GM23248 (cell line): Measurements from ENCODE around the gene PRDX3. TPM values are rescaled to one million over a fixed set of nuclear protein-coding genes. Genes with fewer than 3 reads are reported as not detected.

ENCODE experiments used
- DNase-seq: peaks from one replicate; pipeline ENCODE4 v3.0.0-alpha.2; 2015
- H2AFZ ChIP-seq: fragments of 200-600 bp; sonication (generic); 2 replicates; pipeline ENCODE4 v1.6.1; 2016; ENCODE audit warnings: antibody characterized with exemption
- H3F3A ChIP-seq: fragments of 200-600 bp; sonication (generic); 2 replicates; pipeline ENCODE4 v1.6.1; 2016; ENCODE audit warnings: mild to moderate bottlenecking, antibody characterized with exemption, mixed run types; ENCODE audit not compliant: insufficient read depth
- H3K27ac ChIP-seq: fragments of 200-600 bp; sonication (generic); 2 replicates; pipeline ENCODE4 v1.5.1; 2016; ENCODE audit warnings: mild to moderate bottlenecking
- H3K27me3 ChIP-seq: fragments of 200-600 bp; sonication (generic); replicated peaks from 2 replicates; pipeline ENCODE4 v1.6.1; 2016; ENCODE audit warnings: mild to moderate bottlenecking; ENCODE audit not compliant: insufficient read depth
- H3K36me3 ChIP-seq: fragments of 200-600 bp; sonication (generic); 2 replicates; pipeline ENCODE4 v1.6.1; 2016; ENCODE audit warnings: low read depth, mild to moderate bottlenecking
- H3K4me1 ChIP-seq: fragments of 200-600 bp; sonication (generic); 2 replicates; pipeline ENCODE4 v1.6.1; 2016; ENCODE audit warnings: mild to moderate bottlenecking; ENCODE audit not compliant: insufficient read depth
- H3K4me2 ChIP-seq: fragments of 200-600 bp; sonication (generic); one replicate; pipeline ENCODE4 v1.6.1; 2016; ENCODE audit warnings: mild to moderate bottlenecking; ENCODE audit not compliant: unreplicated experiment
- H3K4me3 ChIP-seq: fragments of 200-600 bp; sonication (generic); 2 replicates; pipeline ENCODE4 v1.5.1; 2016; ENCODE audit warnings: mild to moderate bottlenecking
- H3K79me2 ChIP-seq: fragments of 200-600 bp; sonication (generic); 2 replicates; pipeline ENCODE4 v1.6.1; 2016; ENCODE audit warnings: mild to moderate bottlenecking; ENCODE audit not compliant: insufficient read depth
- H3K9ac ChIP-seq: fragments of 200-600 bp; sonication (generic); 2 replicates; pipeline ENCODE4 v1.6.1; 2016; ENCODE audit warnings: mild to moderate bottlenecking
- H3K9me2 ChIP-seq: fragments of 200-600 bp; sonication (generic); 2 replicates; pipeline ENCODE4 v1.6.1; 2016; ENCODE audit warnings: mixed run types, mild to moderate bottlenecking, moderate library complexity; ENCODE audit not compliant: insufficient read depth
- H3K9me3 ChIP-seq: fragments of 200-600 bp; sonication (generic); one replicate; pipeline ENCODE4 v1.6.1; 2017; ENCODE audit warnings: low read depth
- H4K20me1 ChIP-seq: fragments of 200-600 bp; sonication (generic); 2 replicates; pipeline ENCODE4 v1.6.0; 2016; ENCODE audit not compliant: insufficient read depth
- EZH2 ChIP-seq: fragments of 200-600 bp; sonication (generic); IDR thresholded peaks from 2 replicates; pipeline ENCODE4 v1.6.1; 2018; ENCODE audit warnings: antibody characterized with exemption, mild to moderate bottlenecking; ENCODE audit not compliant: insufficient read depth, poor library complexity, severe bottlenecking
- EZH2phosphoT487 ChIP-seq: fragments of 200-600 bp; sonication (generic); IDR thresholded peaks from 2 replicates; pipeline ENCODE4 v1.6.1; 2018; ENCODE audit warnings: antibody characterized with exemption, moderate library complexity, mild to moderate bottlenecking, low read depth; ENCODE audit not compliant: insufficient read depth
- WGBS, 2 experiments: methylation state at CpG; one replicate each; pipeline ENCODE4 v1.1.6; 2015 to 2017; ENCODE audit warnings: low lambda C conversion rate in 2 of 2, low coverage in 1 of 2; ENCODE audit errors: missing lambda C conversion rate in 2 of 2; 5-methylcytosine and 5-hydroxymethylcytosine counted together
- in situ Hi-C: fragments of 300-500 bp; cut with MboI; formaldehyde crosslinking; loops from 2 replicates; pipeline ENCODE4 v1.15.0; 2020
- polyA plus RNA-seq: library from polyadenylated mRNA; unstranded; fragments of >200 nt; fragmentation: Nextera tagmentation; extraction: Ambion mirVana; gene quantifications from 2 replicates; pipeline ENCODE4 v1.2.1, GENCODE V29; 2016
- total RNA-seq: library from RNA; depleted of rRNA; stranded (reverse); fragments of >200 nt; shearing (Covaris generic); gene quantifications from 2 replicates; pipeline ENCODE4 v1.2.3, GENCODE V29; 2014

PRDX3 gene
- total and polyA plus RNA-seq, 2 experiments from 2014 or later: 246 to 302 TPM

DNA sequence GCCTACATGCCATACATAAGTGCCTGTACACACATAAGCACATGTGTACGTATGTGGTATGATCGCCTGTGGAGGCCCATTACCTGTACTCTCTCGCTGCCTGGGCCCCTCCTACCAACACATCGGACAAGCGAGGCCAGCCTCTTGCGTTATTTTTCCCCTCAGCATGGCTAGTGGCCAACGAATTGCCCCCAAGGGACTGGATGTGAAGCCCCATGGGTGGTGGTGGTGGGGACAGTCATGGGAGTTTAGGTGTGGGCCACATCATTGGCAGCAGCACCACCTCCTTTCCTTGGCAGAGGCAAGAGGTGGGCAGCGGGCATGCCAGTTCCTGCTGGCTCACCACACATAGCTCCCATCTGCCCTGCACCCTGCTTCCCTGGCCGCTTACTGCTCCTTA is 38.8 kb upstream of the PRDX3 start:
- in situ Hi-C loops: no loop called here
- H3K79me2 ChIP-seq: peaks cover 92% of the 10 kb centered on the region

DNA sequence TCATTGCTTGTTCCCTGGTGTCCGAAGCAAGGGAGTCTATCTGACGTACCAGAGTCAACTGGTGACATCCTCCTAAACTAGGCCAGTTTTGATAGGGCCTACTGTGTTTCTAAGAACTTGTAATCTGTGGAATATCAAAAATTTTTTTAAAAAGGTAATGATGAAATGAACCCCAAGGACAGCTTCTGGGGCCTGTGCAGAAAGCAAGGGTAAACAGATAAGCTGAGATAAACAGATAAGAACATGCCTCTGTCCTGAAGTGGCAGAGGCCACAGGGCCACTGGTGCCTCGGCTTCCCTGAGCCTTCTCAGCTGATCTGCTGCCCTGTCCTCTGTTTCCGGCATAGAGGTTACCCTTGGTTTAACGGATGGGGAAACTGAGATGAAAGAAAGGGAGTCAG is 37.5 kb upstream of the PRDX3 start:
- TF ChIP-seq EZH2 (no peak), EZH2phosphoT487 (no peak)
- Histone ChIP-seq H3F3A (peaks cover 14% of the 10 kb centered on the region), H3K79me2 (peaks cover 92% of the 10 kb centered on the region), H3K9me2 (no peaks in the 10 kb centered on the region), H3K27ac (no peak overlapping the region), H3K27me3 (no peaks in the 10 kb centered on the region), H3K4me1 (peaks cover 26% of the 10 kb centered on the region), H3K4me3 (no peak overlapping the region), H3K9me3 (no peaks in the 10 kb centered on the region), H3K4me2 (no peak overlapping the region), H3K36me3 (no peaks in the 10 kb centered on the region), H4K20me1 (no peaks in the 10 kb centered on the region), H2AFZ (no peak overlapping the region), H3K9ac (no peak overlapping the region)
- 96 to 99% methylated on average over 5 of the region's 5 CpGs for WGBS, 2 experiments
- no peak for DNase-seq
- in situ Hi-C loops: no loop called here

More for the DNA sequence above, 38.8 kb upstream of the PRDX3 start:
- no peaks in the 10 kb centered on the region for H4K20me1 ChIP-seq
- 99 to 100% methylated on average over 8 to 9 of the region's 9 CpGs for WGBS, 2 experiments
- no peak overlapping the region for H2AFZ ChIP-seq
- peaks cover 18% of the 10 kb centered on the region for H3F3A ChIP-seq
- TF ChIP-seq EZH2 (no peak), EZH2phosphoT487 (no peak)
- H3K9me2 ChIP-seq: no peaks in the 10 kb centered on the region
- H3K4me3 ChIP-seq: no peak overlapping the region
- no peak overlapping the region for H3K9ac ChIP-seq
- no peak for DNase-seq
- H3K9me3 ChIP-seq: no peaks in the 10 kb centered on the region
- H3K4me1 ChIP-seq: peaks cover 26% of the 10 kb centered on the region
- H3K4me2 ChIP-seq: no peak overlapping the region
- no peaks in the 10 kb centered on the region for H3K27me3 ChIP-seq
- H3K27ac ChIP-seq: no peak overlapping the region
- no peaks in the 10 kb centered on the region for H3K36me3 ChIP-seq

DNA sequence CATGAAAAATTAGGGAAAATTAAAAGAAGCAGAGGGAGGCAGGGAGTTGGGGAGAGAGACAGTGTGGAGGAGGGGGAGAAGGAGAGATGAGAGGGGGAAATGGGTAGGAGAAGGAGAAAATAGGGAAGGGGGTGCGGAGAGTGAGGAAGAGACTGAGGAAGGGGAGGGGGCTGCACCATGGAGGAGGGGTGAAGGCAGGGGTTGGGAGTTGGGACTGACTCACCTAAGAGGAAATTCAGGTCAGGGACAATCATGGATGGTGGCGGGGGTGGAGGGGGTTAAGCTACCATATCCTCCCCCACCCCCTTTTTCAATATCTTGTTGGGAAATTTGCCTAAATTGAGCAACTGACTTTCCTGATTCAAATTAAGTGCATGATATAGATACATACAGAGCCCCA is 36.8 kb upstream of the PRDX3 start:
- no peak overlapping the region for H3K4me3 ChIP-seq
- H2AFZ ChIP-seq: no peak overlapping the region
- no peak for TF ChIP-seq EZH2
- no peaks in the 10 kb centered on the region for H3K36me3 ChIP-seq
- in situ Hi-C loops: no loop called here
- no peak for DNase-seq
- H3K27ac ChIP-seq: no peak overlapping the region
- no peak overlapping the region for H3K4me2 ChIP-seq
- H3K79me2 ChIP-seq: peaks cover 93% of the 10 kb centered on the region
- 100% methylated on average over 2 of the region's 2 CpGs; no CpG with 5 or more reads in 1 of the 2 experiments for WGBS, 2 experiments
- H3K9me3 ChIP-seq: no peaks in the 10 kb centered on the region
- no peaks in the 10 kb centered on the region for H4K20me1 ChIP-seq
- peaks cover 13% of the 10 kb centered on the region for H3F3A ChIP-seq
- H3K27me3 ChIP-seq: no peaks in the 10 kb centered on the region
- no peak overlapping the region for H3K9ac ChIP-seq
- H3K4me1 ChIP-seq: peaks cover 28% of the 10 kb centered on the region
- H3K9me2 ChIP-seq: no peaks in the 10 kb centered on the region

DNA sequence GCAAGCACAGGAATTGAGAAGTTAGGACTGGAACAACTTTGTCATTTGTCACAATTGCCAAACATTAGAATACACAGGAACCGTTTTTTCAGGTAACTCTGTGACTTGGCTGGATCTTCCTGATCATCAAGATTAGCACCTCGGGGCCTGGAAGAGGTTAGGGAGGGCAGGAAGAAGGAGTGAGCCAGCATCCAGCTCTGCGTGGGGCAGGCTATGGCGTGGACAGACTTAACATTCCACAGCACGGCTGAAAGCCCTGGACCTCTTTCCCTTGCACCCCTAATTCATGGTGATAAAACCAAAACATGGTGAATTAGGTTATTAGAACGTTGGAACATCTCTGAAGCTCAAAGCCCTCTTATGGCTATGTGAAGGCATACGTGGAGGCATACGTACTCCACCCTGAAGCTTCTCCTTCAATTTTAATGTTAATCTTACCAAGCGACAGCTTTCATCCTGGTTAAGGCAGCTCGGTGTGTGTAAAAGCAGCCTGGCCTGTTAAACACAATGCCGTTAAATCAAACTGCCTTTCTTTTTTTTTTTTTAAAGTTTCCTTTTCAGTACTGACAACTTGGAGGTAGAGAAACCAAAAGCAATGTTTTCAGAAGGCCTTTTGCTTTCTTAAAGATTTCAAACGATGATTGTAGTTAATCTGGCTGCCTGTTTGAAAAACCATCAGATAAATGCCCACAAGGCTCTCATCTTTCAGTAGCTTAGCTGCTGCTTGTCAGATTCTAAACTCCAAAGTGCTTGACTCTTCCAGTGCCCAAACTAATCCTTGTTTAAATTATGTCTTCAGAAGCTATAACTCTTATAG is 33.2 kb upstream of the PRDX3 start:
- H3K27me3 ChIP-seq: no peaks in the 10 kb centered on the region
- peak overlapping the region; percentile 96; the same call in 1 of the 2 replicates for H3K9ac ChIP-seq
- H3K36me3 ChIP-seq: no peaks in the 10 kb centered on the region
- H3K4me1 ChIP-seq: peaks cover 27% of the 10 kb centered on the region
- H3K4me2 ChIP-seq: peak overlapping the region; percentile 44
- peak overlapping the region; percentile 34 for H3K27ac ChIP-seq
- no peaks in the 10 kb centered on the region for H3K9me3 ChIP-seq
- H4K20me1 ChIP-seq: no peaks in the 10 kb centered on the region
- DNase-seq: no peak
- WGBS, 2 experiments: 78% methylated on average over 12 of the region's 12 CpGs
- peaks cover 14% of the 10 kb centered on the region; the same call in 1 of the 2 replicates for H3F3A ChIP-seq
- no peak overlapping the region for H3K4me3 ChIP-seq
- peaks cover 87% of the 10 kb centered on the region for H3K79me2 ChIP-seq
- TF ChIP-seq EZH2phosphoT487: no peak
- no peak for TF ChIP-seq EZH2
- no peak overlapping the region for H2AFZ ChIP-seq
- in situ Hi-C loops: no loop called here
- no peaks in the 10 kb centered on the region for H3K9me2 ChIP-seq
